A673 (cell line): ENCODE measurements around the gene PRAMEF2. TPM values are rescaled to one million over a fixed set of nuclear protein-coding genes. Genes with fewer than 3 reads are reported as not detected.
"Not testable (repeated sequence)": the region's sequence is repeated elsewhere in the genome, so short reads cannot be mapped to it uniquely, and the experiment has no call there.

Experiments used
- BruUV-seq: library from RNA; stranded (reverse); fragments of 400-500 nt; replicated peaks from 2 replicates; lab custom pipeline; 2021; lab: Mats Ljungman, UMichigan
- CTCF ChIA-PET: fragments of 300-600 bp; sonication (Branson Sonifier 250); formaldehyde crosslinking; loops from one replicate; lab custom pipeline; 2022; ENCODE audit warnings: antibody characterized with exemption; lab: Charles Lee
- POLR2A ChIA-PET: fragments of 300-600 bp; sonication (Branson Sonifier 250); formaldehyde crosslinking; loops from one replicate; lab custom pipeline; 2022; ENCODE audit warnings: antibody characterized with exemption; ENCODE audit not compliant: low non-redundant PET; lab: Charles Lee
- DNase-seq: peaks from one replicate; pipeline ENCODE4 v3.0.0-alpha.2; 2015; ENCODE audit warnings: low spot score
- H3K27ac ChIP-seq: fragments of 200-600 bp; sonication (generic); 2 replicates; pipeline ENCODE4 v1.5.1; 2016; ENCODE audit warnings: mixed run types, low read depth, mild to moderate bottlenecking, mixed read lengths, antibody characterized with exemption, low read length; ENCODE audit not compliant: poor library complexity, severe bottlenecking
- H3K27me3 ChIP-seq: fragments of 200-600 bp; sonication (generic); replicated peaks from 2 replicates; pipeline ENCODE4 v1.6.1; 2017; ENCODE audit warnings: mixed run types, low read depth, mild to moderate bottlenecking, mixed read lengths, antibody characterized with exemption, low read length; ENCODE audit not compliant: insufficient read depth, poor library complexity
- H3K36me3 ChIP-seq: fragments of 200-600 bp; sonication (generic); 2 replicates; pipeline ENCODE4 v1.6.1; 2016; ENCODE audit warnings: mixed run types, mild to moderate bottlenecking, mixed read lengths, antibody characterized with exemption, low read length; ENCODE audit not compliant: insufficient read depth, poor library complexity, severe bottlenecking
- H3K4me1 ChIP-seq: fragments of 200-600 bp; sonication (generic); 2 replicates; pipeline ENCODE4 v1.6.1; 2017; ENCODE audit warnings: mixed run types, mild to moderate bottlenecking, mixed read lengths, antibody characterized with exemption, low read length; ENCODE audit not compliant: insufficient read depth, poor library complexity, severe bottlenecking
- H3K4me3 ChIP-seq: fragments of 200-600 bp; sonication (generic); 2 replicates; pipeline ENCODE4 v1.5.1; 2016; ENCODE audit warnings: low read depth, mixed run types, mild to moderate bottlenecking, mixed read lengths, low read length; ENCODE audit not compliant: poor library complexity, severe bottlenecking
- H3K9me3 ChIP-seq: fragments of 200-600 bp; sonication (generic); 2 replicates; pipeline ENCODE4 v1.6.1; 2016; ENCODE audit warnings: mixed run types, low read depth, mild to moderate bottlenecking, mixed read lengths, antibody characterized with exemption, low read length; ENCODE audit not compliant: poor library complexity, severe bottlenecking
- CTCF ChIP-seq: fragments of 300-800, 200-600 bp; sonication (generic); conservative IDR thresholded peaks from 2 replicates; pipeline ENCODE4 v1.5.1; 2017; ENCODE audit warnings: low read depth, mild to moderate bottlenecking, antibody characterized with exemption, low read length, moderate library complexity, mixed read lengths
- EZH2 ChIP-seq: fragments of 200-600 bp; sonication (generic); IDR thresholded peaks from 2 replicates; pipeline ENCODE4 v1.6.1; 2017; ENCODE audit warnings: borderline replicate concordance, low read depth, mild to moderate bottlenecking, mixed read lengths, antibody characterized with exemption, low read length; ENCODE audit not compliant: poor library complexity, severe bottlenecking
- intact Hi-C: fragments of 100-400 bp; cut with micrococcal nuclease; formaldehyde crosslinking; loops from one replicate; pipeline ENCODE4 v1.10.0; 2022; ENCODE audit not compliant: unreplicated experiment
- total RNA-seq: library from RNA; stranded (reverse); gene quantifications from 2 replicates; pipeline ENCODE4 v1.2.3, GENCODE V29; 2021

Gene PRAMEF2
- total RNA-seq, 1 experiment from 2014 or later: not detected

- CTCF ChIA-PET, DNase-seq, intact Hi-C loops, H3K9me3 ChIP-seq, H3K36me3 ChIP-seq, POLR2A ChIA-PET, H3K4me1 ChIP-seq, H3K27ac ChIP-seq, BruUV-seq, H3K27me3 ChIP-seq, H3K4me3 ChIP-seq: not testable (repeated sequence)
Measured at GRCh38 chr1:12833251-12833650, 23.6 kb upstream of the PRAMEF2 start.

- BruUV-seq, intact Hi-C loops: not testable (repeated sequence)
Measured at GRCh38 chr1:12848620-12849019, 8.3 kb upstream of the PRAMEF2 start, which contains the start of gene HNRNPCL1. Gene HNRNPCL1 (minus strand): TSS chr1:12848720. CDS start chr1:12848289, 431 bp downstream.

GRCh38 chr1:12851779-12852178 is 5.1 kb upstream of the PRAMEF2 start:
- no peaks in the 10 kb centered on the region for H3K36me3 ChIP-seq
- ChIA-PET CTCF (no interaction called here), POLR2A (no interaction called here)
- no peak overlapping the region for H3K27ac ChIP-seq
- TF ChIP-seq CTCF: no peak
- TF ChIP-seq EZH2: no peak
- H3K4me3 ChIP-seq: no peak overlapping the region
- no peaks in the 10 kb centered on the region for H3K4me1 ChIP-seq
- no peaks in the 10 kb centered on the region for H3K9me3 ChIP-seq
- intact Hi-C loops: no loop called here
- H3K27me3 ChIP-seq: no peaks in the 10 kb centered on the region
- BruUV-seq: no TSS peak
- DNase-seq: no peak

More at GRCh38 chr1:12848620-12849019, 8.3 kb upstream of the PRAMEF2 start, which contains the start of gene HNRNPCL1:
- H3K27me3 ChIP-seq, H3K27ac ChIP-seq, H3K36me3 ChIP-seq, H3K9me3 ChIP-seq, H3K4me3 ChIP-seq, CTCF ChIA-PET, POLR2A ChIA-PET, H3K4me1 ChIP-seq, DNase-seq: not testable (repeated sequence)

- H3K9me3 ChIP-seq, intact Hi-C loops, H3K36me3 ChIP-seq, H3K4me3 ChIP-seq, POLR2A ChIA-PET, BruUV-seq, DNase-seq, CTCF ChIA-PET, H3K27me3 ChIP-seq, H3K27ac ChIP-seq, H3K4me1 ChIP-seq: not testable (repeated sequence)
Measured at GRCh38 chr1:12863131-12863880, 6.4 kb downstream of the PRAMEF2 start.

- H3K9me3 ChIP-seq, DNase-seq, POLR2A ChIA-PET, H3K36me3 ChIP-seq, H3K27me3 ChIP-seq, intact Hi-C loops, CTCF ChIA-PET, H3K4me3 ChIP-seq, BruUV-seq, H3K4me1 ChIP-seq, H3K27ac ChIP-seq: not testable (repeated sequence)
Measured at GRCh38 chr1:12878453-12878852, 21.6 kb downstream of the PRAMEF2 start.

- H3K36me3 ChIP-seq, H3K4me3 ChIP-seq, POLR2A ChIA-PET, H3K9me3 ChIP-seq, H3K4me1 ChIP-seq, DNase-seq, H3K27me3 ChIP-seq, CTCF ChIA-PET, BruUV-seq, H3K27ac ChIP-seq, intact Hi-C loops: not testable (repeated sequence)
Measured at GRCh38 chr1:12886101-12886500, 29.2 kb downstream of the PRAMEF2 start, which contains the start of gene PRAMEF4. Gene PRAMEF4 (minus strand): TSS chr1:12886201. CDS start chr1:12883394, 2,807 bp downstream.
